ENCODE measurements around the gene PPP2CA.
A peak's percentile ranks its signal among the peaks of the same experiment; 100 is the strongest.

The PPP2CA gene

DNA sequence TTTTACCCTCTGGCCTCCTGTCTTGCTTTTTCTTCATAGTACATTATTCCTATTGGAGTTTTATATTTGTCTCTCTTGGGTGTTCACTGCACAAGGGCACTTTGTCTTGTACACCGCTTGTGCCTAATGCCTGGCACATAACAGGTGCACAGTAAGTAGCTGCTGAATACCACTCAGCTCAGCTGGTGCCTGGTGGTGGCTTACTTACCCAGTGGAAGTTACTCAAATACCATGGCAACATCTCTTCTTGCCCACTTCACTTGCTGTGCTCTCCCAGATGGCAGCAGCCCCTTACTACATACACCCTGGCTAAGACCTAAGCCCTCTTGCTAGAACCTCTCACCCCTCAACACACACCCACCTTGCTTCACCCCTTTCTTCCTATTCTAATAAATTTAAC lies 37.8 kb downstream of the PPP2CA start:
- TF ChIP-seq, protein P1, sequence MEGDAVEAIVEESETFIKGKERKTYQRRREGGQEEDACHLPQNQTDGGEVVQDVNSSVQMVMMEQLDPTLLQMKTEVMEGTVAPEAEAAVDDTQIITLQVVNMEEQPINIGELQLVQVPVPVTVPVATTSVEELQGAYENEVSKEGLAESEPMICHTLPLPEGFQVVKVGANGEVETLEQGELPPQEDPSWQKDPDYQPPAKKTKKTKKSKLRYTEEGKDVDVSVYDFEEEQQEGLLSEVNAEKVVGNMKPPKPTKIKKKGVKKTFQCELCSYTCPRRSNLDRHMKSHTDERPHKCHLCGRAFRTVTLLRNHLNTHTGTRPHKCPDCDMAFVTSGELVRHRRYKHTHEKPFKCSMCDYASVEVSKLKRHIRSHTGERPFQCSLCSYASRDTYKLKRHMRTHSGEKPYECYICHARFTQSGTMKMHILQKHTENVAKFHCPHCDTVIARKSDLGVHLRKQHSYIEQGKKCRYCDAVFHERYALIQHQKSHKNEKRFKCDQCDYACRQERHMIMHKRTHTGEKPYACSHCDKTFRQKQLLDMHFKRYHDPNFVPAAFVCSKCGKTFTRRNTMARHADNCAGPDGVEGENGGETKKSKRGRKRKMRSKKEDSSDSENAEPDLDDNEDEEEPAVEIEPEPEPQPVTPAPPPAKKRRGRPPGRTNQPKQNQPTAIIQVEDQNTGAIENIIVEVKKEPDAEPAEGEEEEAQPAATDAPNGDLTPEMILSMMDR (IDR thresholded peaks at IDR 0.05; ENCODE audit: low read depth, low read length) = no peak
- Histone ChIP-seq H3K4me3 (ENCODE audit: low read depth, low read length) (no peak overlapping the region), H3K27me3 (no peaks in the 10 kb centered on the region), H3K36me3 (no peaks in the 10 kb centered on the region; the same call in 1 of the 2 replicates), H3K4me1 (no peaks in the 10 kb centered on the region), H3K9me3 (no peaks in the 10 kb centered on the region; the same call in 1 of the 2 replicates)
- DNase-seq = no peak

DNA sequence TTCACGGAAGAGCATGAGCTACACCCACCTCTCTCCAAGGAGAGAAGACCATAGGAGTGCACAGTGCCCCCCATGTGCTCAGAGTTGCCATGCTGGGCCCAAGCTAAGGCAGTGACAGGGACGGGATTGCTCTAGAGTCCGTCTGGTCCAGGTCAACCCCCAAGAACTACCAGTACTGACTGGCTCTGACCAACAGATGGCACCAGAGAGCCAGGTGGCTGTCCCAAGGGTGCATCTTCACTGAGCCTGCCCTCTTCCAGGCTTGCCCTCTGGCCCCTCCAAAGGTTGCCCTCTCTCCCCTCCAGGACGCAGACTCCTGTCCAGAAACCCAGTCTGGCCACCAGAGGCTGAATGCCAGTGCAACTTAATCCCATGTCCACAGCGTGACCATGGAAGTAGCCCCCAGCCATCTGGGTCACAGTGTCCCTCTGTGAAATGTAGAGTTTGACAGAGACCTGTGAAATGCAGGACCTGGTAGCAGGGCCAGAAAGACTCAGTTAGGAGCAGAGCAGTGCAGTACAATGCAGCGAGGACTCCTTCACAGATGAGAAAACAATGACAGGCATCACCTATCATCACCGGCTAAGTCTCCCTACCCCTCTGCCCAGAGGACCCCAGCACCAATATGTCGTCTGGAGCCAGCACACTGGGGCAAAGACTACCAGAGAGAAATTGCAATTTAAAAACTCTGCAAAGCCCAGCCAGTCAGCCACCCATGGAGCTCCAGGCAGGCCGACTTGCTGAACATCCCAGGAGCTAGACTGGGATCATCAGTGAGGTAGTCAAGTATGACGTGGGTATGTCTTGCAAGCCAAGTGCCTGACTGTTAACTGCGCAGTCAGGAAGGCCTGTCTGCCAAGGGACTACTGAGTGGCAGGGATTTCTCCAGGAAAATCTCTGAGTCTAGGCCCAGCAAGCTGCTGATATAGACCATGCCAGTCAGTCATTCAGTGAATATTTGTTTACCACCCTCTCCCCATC lies 41.4 kb downstream of the PPP2CA start:
- no peaks in the 10 kb centered on the region for H3K36me3 ChIP-seq
- H3K4me3 ChIP-seq (ENCODE audit: low read depth, low read length) = no peak overlapping the region
- no peaks in the 10 kb centered on the region for H3K9me3 ChIP-seq
- no peaks in the 10 kb centered on the region for H3K4me1 ChIP-seq
- TF ChIP-seq, protein P1 (IDR thresholded peaks at IDR 0.05; ENCODE audit: low read depth, low read length) = peak; percentile 97
- peak; percentile 81 for DNase-seq
- H3K27me3 ChIP-seq = no peaks in the 10 kb centered on the region

DNA sequence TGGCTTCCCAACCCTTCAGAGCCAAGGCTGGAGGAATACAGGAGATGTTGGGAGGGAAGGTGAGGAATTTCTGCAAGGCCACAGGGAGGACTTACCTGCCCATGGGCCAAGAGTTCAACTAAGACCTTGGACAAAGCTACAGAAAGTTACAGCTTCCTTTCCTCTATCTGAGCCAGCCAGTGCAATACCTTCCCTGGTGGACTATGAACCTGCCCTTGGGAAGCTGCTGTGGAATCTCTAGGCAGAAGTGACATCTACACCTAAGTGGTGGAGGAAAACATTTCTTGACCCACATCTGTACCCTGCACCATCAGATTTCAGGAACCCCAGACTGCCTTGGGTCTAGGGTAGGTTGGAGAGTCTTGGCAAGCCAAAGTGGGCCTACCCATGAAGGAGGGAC lies 42.4 kb downstream of the PPP2CA start:
- no peaks in the 10 kb centered on the region for H3K27me3 ChIP-seq
- DNase-seq = no peak
- no peaks in the 10 kb centered on the region for H3K9me3 ChIP-seq
- no peaks in the 10 kb centered on the region for H3K4me1 ChIP-seq
- TF ChIP-seq, protein P1 (IDR thresholded peaks at IDR 0.05; ENCODE audit: low read depth, low read length) = no peak
- H3K4me3 ChIP-seq (ENCODE audit: low read depth, low read length) = no peak overlapping the region
- no peaks in the 10 kb centered on the region for H3K36me3 ChIP-seq

DNA sequence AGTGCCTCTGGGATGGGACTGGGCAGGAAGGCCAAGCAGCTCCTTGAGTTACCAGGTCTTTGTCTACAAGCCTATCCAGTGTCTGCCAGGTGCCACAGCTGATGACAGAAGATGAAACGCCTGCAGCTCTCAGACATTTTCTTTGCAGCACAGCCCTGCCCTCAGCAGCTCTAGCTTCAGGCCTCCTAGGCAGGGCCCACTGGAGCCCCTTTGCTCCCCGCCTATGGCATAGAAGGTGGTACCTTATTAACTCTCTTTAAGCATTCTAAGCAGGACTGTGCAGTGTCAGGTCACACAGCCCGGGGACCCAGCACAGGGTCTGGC lies 47.8 kb downstream of the PPP2CA start:
- peaks cover 7% of the 10 kb centered on the region for H3K36me3 ChIP-seq
- H3K4me1 ChIP-seq = peaks cover 6% of the 10 kb centered on the region; the same call in 1 of the 2 replicates
- TF ChIP-seq, protein P1 (IDR thresholded peaks at IDR 0.05; ENCODE audit: low read depth, low read length) = no peak
- no peaks in the 10 kb centered on the region for H3K9me3 ChIP-seq
- DNase-seq = no peak
- no peak overlapping the region for H3K4me3 ChIP-seq (ENCODE audit: low read depth, low read length)
- H3K27me3 ChIP-seq = no peaks in the 10 kb centered on the region

DNA sequence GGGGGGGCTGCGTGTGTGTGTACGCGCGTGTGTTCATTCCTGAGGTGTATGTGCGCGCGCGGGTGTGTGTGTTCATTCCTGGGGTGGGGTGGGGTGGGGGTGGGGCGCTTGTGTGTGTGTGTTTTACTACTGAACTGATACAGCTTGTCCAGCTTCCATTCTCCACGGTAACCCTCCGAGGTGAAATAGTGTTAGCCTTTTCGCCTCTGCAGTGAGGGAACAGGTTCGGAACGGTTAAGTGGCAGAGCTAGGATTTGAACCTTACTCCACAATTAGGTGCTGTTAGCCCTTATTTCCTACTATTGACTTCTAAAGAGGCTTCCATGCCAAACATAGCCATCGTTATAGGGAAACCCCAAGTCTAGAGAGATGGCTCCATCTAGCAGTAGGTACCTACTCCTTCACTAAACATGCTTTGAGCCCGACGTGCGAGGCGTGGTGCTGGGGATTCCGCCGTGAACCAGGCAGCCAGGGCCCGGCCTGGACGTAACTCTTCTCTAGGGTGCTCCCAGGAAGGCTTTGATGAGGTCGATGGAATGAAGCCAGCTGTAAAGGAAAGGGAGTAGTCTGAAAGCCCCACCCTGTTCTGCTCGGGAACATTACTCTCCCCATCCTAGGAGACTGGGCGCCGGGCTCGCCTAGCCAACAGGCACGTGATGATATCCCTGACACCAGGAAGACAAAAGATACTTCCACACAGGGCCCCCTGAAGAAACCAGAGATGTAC lies 48.3 kb downstream of the PPP2CA start:
- Histone ChIP-seq H3K36me3 (peaks cover 10% of the 10 kb centered on the region), H3K4me3 (ENCODE audit: low read depth, low read length) (peak overlapping the region; percentile 92), H3K27me3 (no peaks in the 10 kb centered on the region), H3K4me1 (peaks cover 6% of the 10 kb centered on the region; the same call in 1 of the 2 replicates), H3K9me3 (no peaks in the 10 kb centered on the region)
- TF ChIP-seq, protein P1 (IDR thresholded peaks at IDR 0.05; ENCODE audit: low read depth, low read length) = no peak
- no peak for DNase-seq

Measured in BE2C (cell line).